Erythroblast (primary cell): Measurements from ENCODE around the gene ARHGAP44.
"Not testable (repeated sequence)": the region's sequence is repeated elsewhere in the genome, so short reads cannot be mapped to it uniquely, and the experiment has no call there.

ENCODE experiments used
- DNase-seq, 2 experiments: peaks; one replicate each; lab custom pipeline; 2025; lab: John Stamatoyannopoulos, UW
- GATA1 ChIP-seq: IDR thresholded peaks from 2 replicates; pipeline ENCODE4 v1.6.1; 2011; ENCODE audit warnings: low read depth, mild to moderate bottlenecking, control low read depth, low read length, moderate library complexity
- POLR2A ChIP-seq: IDR thresholded peaks from 2 replicates; pipeline ENCODE4 v1.6.1; 2011; ENCODE audit warnings: mild to moderate bottlenecking, low read length

ARHGAP44 gene

DNA sequence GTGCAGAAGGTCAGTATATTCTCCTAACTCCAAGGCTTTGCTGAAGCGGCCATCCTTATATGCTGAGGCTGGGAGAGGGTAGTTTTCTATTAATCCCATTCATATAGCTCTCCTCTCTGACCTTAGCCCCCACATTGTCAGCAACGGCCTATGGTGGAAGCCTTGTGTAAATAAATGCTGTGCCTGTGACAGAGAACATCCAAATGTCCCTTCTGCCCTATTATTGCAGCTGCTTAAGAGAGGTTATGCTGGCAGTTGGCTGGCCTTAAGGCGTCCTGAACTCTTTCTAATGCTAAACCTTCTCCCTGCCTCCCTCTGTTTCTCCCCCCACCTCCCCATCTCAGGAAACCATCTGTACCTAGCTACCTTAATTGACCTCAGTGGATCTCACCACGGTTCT, 53.6 kb downstream of the ARHGAP44 start:
- no peak for DNase-seq
- no peak for TF ChIP-seq GATA1
- no peak for TF ChIP-seq POLR2A

DNA sequence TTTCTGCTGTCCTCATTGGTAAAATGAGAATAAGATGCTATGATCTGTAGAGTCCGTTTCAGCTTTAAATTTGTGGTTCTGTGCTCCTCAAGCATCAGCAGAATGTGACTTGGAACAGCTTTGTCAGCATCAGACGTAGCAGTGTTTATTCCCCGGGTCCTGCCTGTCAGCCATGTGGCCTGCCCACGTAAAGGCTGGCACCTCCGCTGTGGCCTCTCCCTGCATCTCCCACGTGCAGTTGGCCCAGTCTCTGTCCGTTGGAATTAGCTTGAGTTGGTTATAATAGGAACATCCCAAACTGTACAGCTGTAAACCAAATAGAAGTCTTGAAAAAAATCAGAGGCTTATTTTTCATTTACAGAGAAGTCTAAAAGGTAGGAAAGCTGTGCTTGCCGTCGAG, 61.7 kb downstream of the ARHGAP44 start:
- TF ChIP-seq POLR2A (no peak), GATA1 (no peak)
- no peak for DNase-seq

DNA sequence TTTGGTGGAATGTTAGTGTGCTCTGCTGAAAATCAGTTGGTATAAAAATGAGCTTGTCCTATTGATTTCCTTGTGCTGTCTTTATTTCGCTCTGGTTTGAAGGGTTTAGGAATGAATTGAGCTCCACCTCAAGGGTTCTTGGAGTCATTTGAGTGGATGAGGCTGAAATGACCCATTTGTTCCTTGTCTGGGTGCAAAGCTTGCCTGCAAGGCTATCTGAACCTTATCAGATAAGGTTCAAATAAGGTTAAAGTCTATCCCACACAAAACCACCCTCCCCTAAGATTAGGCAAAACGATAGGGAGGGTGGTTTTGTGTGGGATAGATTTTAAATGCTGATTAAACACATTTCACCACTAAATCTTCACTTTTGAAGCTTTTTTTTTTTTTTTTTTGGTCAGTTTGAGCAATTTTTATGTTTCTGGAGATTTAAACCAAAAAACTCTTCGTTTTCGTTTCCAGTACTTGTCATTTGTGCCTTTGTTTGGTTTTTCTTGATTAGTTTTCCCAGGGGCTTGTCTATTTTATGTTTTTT, 62.7 kb downstream of the ARHGAP44 start:
- TF ChIP-seq POLR2A, result no peak
- no peak for TF ChIP-seq GATA1
- no peak for DNase-seq

DNA sequence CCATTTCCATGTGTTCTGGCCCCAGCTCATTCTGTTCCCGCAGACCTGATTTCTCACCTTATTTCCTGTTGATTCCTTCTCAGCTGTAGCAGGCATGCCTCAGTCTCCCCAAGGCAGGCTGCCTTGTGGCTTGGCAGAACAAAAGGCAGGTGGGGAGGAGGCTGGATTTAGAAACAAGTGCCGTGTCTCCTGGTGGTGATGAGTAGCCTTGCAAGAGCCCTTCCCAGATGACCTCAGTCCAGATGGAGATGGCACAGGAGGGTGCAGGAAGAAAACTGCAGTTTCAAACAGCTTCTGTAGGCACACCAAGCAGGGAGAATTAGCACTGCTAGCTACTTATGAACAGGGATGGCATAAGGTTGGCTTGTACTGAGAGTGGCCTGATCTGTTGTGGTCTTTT, 64.6 kb downstream of the ARHGAP44 start:
- DNase-seq, result no peak
- TF ChIP-seq GATA1 (no peak), POLR2A (no peak)

DNA sequence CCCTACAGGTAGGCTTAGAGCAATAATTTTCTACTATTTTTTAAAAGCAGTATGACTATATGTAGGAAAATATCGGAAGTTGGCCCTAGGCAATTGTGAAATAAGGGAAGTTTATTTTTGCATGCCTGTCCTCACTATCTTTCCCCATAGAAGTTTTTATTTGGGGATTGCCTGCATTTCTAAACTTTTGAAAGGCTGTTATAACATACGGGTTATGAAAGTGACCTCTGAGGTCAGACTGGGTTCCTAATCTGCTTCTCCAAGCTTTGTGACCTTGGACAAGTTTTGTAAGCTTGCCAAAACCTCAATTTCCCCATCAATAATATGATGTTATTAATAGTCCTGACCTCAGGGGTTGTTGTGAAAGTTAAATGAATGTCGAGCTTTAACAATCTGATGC, 67.1 kb downstream of the ARHGAP44 start:
- TF ChIP-seq GATA1 (no peak), POLR2A (no peak)
- DNase-seq, result no peak

DNA sequence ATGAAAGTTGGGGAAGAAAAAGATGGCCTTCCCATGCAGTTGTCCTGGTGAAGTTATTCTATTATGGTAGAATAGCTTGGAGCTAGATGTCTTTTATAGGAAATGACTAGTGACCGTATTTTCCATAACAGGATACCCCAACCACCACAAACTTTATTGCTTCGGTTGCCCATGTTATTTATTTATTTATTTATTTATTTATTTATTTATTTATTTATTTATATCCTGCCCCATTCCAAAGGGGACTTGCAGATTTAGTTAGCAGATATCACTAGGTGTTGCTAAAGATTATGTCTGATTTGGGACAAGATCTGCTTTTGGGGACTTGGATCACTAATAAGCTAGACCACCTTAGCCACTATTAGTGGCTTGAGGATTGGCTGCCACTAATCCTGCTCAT, 68.3 kb downstream of the ARHGAP44 start:
- TF ChIP-seq POLR2A (no peak), GATA1 (no peak)
- DNase-seq, result no peak

DNA sequence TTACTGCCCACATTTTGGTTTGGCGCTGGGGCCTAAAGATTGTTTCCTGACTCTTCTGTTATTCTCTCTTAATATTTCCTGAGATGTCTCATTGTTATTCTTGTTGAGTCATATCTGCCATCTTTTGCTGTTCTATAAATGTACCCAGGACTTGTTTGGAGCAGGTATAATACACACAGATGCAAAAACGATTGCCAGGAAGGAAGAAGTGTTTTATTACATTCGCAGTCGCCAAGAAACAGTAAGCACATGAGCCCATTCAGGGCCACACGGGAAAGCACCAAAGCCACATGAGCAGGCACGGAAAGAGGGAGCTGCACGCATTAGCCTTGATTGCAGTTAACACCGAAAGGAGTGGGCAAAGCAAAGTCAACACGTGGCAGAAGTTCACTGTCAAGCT, 70.2 kb downstream of the ARHGAP44 start:
- no peak for DNase-seq
- no peak for TF ChIP-seq GATA1
- no peak for TF ChIP-seq POLR2A

DNA sequence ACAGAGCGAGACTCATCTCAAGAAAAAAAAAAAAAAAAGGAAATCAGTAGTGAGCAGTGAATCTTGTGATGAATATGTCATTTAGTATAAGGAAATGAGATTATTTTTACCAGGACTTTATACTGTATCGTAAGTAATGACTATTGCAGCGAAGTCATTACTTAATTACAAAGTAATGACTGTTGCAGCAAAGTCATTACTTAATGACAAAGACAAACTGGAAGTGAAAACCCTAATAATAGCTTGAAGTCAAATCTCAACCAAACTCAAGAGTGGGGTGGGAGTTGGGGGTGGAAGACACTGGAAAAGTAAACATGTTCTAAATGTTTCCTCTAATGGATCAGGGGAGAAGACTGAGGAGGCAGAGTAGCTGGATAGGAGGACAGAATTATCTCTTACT, 76.5 kb downstream of the ARHGAP44 start:
- TF ChIP-seq GATA1 (no peak), POLR2A (no peak)
- no peak for DNase-seq

DNA sequence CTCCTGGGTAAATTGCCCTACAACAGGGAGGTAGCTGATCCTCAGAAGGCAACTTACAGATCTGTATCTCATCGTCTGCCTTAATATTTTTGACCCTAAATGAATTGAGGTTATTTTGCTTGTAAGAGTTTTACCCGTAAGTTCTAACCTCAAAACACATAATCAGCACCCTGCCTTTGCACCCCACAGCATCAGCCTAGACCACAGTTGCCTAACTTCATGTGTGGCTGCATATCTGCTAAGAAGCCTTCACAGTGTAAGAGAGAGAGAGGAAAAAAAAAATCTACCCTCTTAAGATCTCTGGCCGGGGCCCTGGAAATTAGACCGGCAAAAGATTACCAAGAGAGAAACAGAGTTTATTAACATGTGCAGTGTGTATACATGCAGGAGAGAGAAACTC, 76.9 kb downstream of the ARHGAP44 start:
- no peak for DNase-seq

DNA sequence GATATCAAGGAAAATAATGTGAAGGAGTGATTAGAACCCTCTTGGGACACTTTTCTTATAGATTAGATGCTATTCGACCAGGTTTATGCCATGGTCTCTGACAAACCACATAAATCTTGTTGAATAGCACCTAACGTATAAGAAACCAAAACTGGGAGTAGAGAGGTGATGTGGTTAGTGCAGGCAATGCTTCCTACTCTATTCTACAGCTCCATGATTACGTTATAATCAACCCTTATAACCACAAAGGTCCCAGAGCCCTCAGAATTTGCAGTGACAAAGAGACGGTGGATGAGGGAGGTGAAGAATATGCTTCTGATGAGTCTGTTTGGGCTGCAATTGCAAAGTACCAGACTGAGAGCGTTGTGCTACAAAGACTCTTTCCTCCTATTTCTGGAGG, 78.4 kb downstream of the ARHGAP44 start:
- no peak for TF ChIP-seq POLR2A
- no peak for TF ChIP-seq GATA1
- DNase-seq, result no peak

More for the DNA sequence above, 76.9 kb downstream of the ARHGAP44 start:
- TF ChIP-seq GATA1 (no peak), POLR2A (no peak)

DNA sequence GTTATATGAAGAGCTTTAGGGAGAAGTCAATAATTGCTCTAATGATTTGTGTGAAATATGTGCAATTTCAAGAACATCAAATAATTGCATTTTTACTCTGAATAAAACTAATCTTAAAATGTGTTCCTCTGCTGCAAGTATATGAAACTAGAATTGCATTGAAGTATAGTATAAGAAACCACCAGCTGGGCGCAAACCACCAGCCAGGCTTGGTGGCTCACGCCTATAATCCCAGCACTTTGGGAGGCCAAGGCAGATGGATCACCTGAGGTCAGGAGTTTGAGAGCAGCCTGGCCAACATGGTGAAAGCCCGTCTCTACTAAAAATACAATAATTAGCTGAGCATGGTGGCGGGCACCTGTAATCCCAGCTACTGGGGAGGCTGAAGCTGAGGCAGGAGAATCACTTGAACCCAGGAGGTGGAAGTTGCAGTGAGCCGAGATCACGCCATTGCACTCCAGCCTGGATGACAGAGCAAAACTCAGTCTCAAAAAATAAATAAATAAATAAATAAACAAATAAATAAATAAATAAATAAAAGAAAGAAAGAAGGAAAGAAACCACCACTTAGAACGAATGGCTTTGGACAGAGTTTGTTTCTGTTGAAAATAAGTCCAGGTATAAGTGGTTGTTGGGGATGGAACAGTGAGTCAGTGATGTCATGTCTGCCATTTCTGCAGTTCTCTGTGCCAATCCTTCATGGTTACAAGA, 84.3 kb downstream of the ARHGAP44 start:
- not testable (repeated sequence) for DNase-seq

DNA sequence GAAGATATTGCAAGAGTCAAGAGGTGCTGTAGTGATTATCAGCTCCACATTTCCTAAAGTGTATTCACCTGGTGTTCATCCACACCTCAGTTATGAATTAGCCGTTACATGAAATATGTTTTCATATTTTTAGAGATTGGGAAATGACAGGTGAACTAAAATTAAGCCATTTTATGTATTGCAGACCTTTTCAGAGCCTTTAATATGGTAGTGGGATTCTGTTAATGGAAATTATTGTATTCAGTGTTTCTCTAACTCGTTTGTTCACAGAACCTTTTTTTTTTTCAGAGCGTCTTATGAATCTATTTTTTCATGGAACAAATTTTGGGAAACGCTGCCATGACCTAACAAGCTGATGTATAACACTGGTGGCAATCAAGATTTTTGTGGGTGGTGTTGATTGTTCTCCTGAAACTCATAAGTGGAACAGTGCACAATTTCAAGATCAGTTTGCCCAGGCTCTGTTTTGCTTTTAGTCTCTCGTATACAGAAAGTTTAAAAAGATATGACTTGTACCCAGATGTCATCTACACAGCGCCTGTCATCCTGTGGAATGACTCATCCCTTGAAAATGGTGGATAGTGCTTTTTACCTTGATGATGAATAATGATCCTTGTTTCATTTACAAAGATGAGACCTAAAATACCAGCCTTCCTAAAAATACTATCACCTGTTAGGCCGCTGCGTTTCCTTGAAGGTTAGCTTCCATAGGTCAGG, 88.8 kb downstream of the ARHGAP44 start:
- TF ChIP-seq GATA1 (no peak), POLR2A (no peak)
- no peak for DNase-seq

DNA sequence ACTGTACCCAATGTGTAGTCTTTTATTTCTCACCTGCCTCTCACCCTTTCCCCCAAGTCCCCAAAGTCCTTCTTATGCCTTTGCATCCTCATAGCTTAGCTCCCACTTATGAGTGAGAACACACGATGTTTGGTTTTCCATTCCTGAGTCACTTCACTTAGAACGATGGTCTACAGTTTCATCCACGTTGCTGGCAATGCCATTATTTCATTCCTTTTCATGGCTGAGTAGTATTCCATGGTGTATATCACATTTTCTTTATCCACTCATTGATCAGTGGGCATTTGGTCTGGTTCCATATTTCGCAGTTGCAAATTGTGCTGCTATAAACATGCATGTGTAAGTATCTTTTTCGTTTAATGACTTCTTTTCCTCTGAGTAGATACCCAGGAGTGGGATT, 89.8 kb downstream of the ARHGAP44 start:
- not testable (repeated sequence) for DNase-seq

DNA sequence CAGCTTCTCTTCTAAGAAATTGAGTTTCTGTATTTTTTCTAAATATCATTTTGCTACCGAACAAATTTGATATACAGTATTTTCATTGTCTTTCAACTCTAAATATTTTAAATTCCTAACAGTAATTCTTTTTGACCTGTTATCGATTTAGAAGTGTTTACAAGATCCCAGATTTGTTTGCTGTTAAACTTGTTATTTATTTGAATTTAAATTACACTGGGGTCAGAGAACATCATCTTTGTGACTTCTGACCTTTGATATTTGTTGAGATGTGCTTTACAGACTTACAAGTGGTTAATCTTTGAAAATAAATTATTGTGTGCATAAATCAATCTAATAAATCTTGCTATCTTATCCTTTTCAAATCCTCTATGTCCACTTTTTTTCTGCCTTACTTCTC, 94.2 kb downstream of the ARHGAP44 start:
- no peak for DNase-seq
- no peak for TF ChIP-seq GATA1
- no peak for TF ChIP-seq POLR2A

DNA sequence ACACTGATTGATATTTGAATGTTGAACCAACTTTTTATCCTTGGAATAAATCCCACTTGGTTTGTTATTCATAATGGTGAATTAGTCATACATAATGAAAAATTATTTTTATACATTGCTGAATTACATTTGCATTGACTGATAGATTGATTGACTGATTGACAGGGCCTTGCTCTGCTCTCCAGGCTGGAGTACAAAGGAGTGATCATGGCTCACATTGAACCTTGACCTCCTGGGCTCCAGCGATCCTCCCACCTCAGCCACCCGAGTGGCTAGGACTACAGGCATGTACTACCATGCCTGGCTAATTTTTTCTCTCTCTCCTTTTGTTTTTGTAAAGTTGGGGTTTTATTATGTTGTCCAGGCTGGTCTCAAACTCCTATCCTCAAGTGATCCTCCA, 97.8 kb downstream of the ARHGAP44 start:
- TF ChIP-seq GATA1 (no peak), POLR2A (no peak)

More for the DNA sequence above, 97.8 kb downstream of the ARHGAP44 start:
- no peak for DNase-seq
